Effector memory CD4-positive, alpha-beta T cell (primary cell): Measurements from ENCODE around the gene PSMC2.

Experiments
- DNase-seq, 3 donors: peaks; one replicate each; pipeline ENCODE4 v3.0.0-alpha.2; 2020
- H3K27ac ChIP-seq: 2 replicates; pipeline ENCODE4 v1.7.0; 2013; ENCODE audit warnings: mild to moderate bottlenecking, low read length, moderate library complexity; ENCODE audit not compliant: insufficient read depth, poor library complexity, severe bottlenecking
- H3K27me3 ChIP-seq: replicated peaks from 2 replicates; pipeline ENCODE4 v1.7.0; 2013; ENCODE audit warnings: mild to moderate bottlenecking, low read length; ENCODE audit not compliant: insufficient read depth, control insufficient read depth, poor library complexity, severe bottlenecking
- H3K36me3 ChIP-seq: 2 replicates; pipeline ENCODE4 v1.7.0; 2013; ENCODE audit warnings: mild to moderate bottlenecking, low read length, moderate library complexity; ENCODE audit not compliant: control insufficient read depth, insufficient read depth
- H3K4me1 ChIP-seq: 2 replicates; pipeline ENCODE4 v1.7.0; 2013; ENCODE audit warnings: low read length, mild to moderate bottlenecking; ENCODE audit not compliant: control insufficient read depth, insufficient read depth, poor library complexity, severe bottlenecking
- H3K4me3 ChIP-seq: 2 replicates; pipeline ENCODE4 v1.7.0; 2013; ENCODE audit warnings: low read length, low read depth, mild to moderate bottlenecking; ENCODE audit not compliant: insufficient read depth, poor library complexity, severe bottlenecking
- H3K9me3 ChIP-seq: 2 replicates; pipeline ENCODE4 v1.7.0; 2013; ENCODE audit warnings: mild to moderate bottlenecking, low read length, moderate library complexity; ENCODE audit not compliant: control insufficient read depth

Gene PSMC2

GRCh38 chr7:103338864-103339263 lies 8.6 kb upstream of the PSMC2 start:
- Histone ChIP-seq H3K4me3 (no peak overlapping the region), H3K27ac (no peak overlapping the region), H3K9me3 (no peaks in the 10 kb centered on the region), H3K4me1 (peaks cover 9% of the 10 kb centered on the region), H3K27me3 (no peaks in the 10 kb centered on the region), H3K36me3 (peaks cover 36% of the 10 kb centered on the region)
- no peak for DNase-seq

GRCh38 chr7:103341466-103341865 lies 6.0 kb upstream of the PSMC2 start:
- peaks cover 33% of the 10 kb centered on the region for H3K36me3 ChIP-seq
- no peaks in the 10 kb centered on the region for H3K27me3 ChIP-seq
- H3K4me1 ChIP-seq = peaks cover 13% of the 10 kb centered on the region
- no peak for DNase-seq
- no peak overlapping the region for H3K27ac ChIP-seq
- no peak overlapping the region for H3K4me3 ChIP-seq
- H3K9me3 ChIP-seq = no peaks in the 10 kb centered on the region

- Histone ChIP-seq H3K27ac (no peak overlapping the region), H3K4me3 (peak overlapping the region; percentile 99), H3K36me3 (peaks cover 17% of the 10 kb centered on the region), H3K27me3 (no peaks in the 10 kb centered on the region), H3K9me3 (no peaks in the 10 kb centered on the region), H3K4me1 (peaks cover 19% of the 10 kb centered on the region)
- DNase-seq = no peak
Observed at GRCh38 chr7:103343332-103343731, 4.1 kb upstream of the PSMC2 start.

DNA sequence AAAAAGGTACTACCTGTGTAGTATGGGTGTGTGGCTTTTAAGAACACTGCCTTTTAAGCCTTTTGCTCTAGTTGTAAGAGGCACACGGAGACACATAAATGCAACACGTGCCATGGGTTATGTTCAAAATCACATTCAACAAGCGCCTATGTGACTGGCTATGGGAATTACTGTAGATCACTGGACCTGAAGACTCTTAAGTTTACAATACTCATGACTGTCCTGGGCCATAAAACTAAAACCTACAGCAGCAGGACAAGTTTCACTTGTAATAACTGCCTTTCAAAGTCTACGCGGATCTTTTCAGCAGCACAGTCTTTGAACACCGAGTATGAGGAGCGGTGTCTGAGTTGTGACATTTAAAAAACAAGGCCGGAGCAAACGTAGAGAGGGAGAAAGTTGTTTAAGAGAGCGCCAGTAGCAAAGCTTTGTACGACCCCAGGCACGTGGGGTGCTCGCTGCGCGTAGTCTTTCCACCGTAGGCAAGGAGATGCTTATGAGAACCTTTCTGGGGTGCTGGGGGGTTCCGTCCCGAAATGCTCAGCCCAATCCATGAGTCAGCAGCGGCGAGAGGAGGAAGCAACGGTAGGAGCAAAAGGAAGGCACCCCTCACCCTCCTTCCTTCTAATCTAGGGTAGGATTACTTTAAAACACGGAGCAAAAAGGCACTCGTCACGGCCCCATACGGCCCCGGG lies 3.5 kb upstream of the PSMC2 start:
- Histone ChIP-seq H3K27ac (peak overlapping the region; percentile 90), H3K9me3 (no peaks in the 10 kb centered on the region), H3K36me3 (peaks cover 17% of the 10 kb centered on the region), H3K27me3 (no peaks in the 10 kb centered on the region), H3K4me3 (peak overlapping the region; percentile 99), H3K4me1 (peaks cover 19% of the 10 kb centered on the region)
- DNase-seq = peak; percentile 9 to 13 (median 10)

GRCh38 chr7:103344453-103345149 lies 2.8 kb upstream of the PSMC2 start, which contains the start of gene DNAJC2:
Gene DNAJC2 (minus strand): TSS chr7:103344767. CDS start chr7:103344622, 145 bp downstream.
- H3K36me3 ChIP-seq = peaks cover 17% of the 10 kb centered on the region
- peak within 1 kb of the TSS; percentile 90 for H3K27ac ChIP-seq
- H3K9me3 ChIP-seq = no peaks in the 10 kb centered on the region
- peak within 1 kb of the TSS; percentile 99 for H3K4me3 ChIP-seq
- peaks cover 19% of the 10 kb centered on the region for H3K4me1 ChIP-seq
- H3K27me3 ChIP-seq = no peaks in the 10 kb centered on the region
- peak; percentile 75 to 80 (median 77) for DNase-seq

DNA sequence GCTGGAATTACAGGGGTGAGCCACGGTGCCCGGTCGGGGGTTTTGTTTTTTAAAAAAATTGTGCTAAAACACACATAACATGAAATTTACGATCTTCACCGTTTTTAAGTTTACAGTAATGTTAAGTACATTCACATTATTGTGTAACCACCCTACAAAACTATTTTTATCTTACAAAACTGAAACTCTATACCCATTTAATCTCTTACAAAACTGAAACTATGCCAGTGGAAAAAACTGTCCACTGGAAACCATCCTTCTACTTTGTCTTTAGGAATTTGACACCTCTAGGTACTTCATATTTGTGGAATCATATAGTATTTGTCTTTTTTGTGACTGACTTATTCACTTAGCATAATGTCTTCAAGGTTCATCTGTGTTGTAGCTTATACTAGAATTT lies 1.0 kb upstream of the PSMC2 start:
- Histone ChIP-seq H3K4me1 (peaks cover 23% of the 10 kb centered on the region), H3K27me3 (no peaks in the 10 kb centered on the region), H3K9me3 (no peaks in the 10 kb centered on the region), H3K27ac (no peak overlapping the region), H3K36me3 (peaks cover 3% of the 10 kb centered on the region), H3K4me3 (no peak overlapping the region)
- no peak for DNase-seq

DNA sequence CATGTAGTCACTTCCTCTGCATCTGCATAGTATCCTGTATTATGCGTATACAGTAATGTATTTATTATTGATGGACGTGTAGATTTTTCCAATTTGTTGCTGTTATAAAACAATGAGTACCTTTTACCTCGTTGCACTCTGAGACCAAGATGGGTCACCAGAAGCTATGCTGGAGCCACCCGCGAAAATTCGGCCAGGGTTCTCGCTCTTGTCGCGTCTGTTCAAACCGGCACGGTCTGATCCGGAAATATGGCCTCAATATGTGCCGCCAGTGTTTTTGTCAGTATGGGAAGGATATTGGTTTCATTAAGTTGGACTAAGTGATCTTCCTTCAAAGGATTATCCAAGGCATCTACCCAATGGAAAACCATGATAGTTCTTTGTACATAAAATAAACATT lies 1.0 kb downstream of the PSMC2 start:
- peak overlapping the region; percentile 80 for H3K4me3 ChIP-seq
- H3K4me1 ChIP-seq = peaks cover 17% of the 10 kb centered on the region
- DNase-seq = no peak
- no peaks in the 10 kb centered on the region for H3K27me3 ChIP-seq
- peak overlapping the region; percentile 78 for H3K27ac ChIP-seq
- no peaks in the 10 kb centered on the region for H3K9me3 ChIP-seq
- no peaks in the 10 kb centered on the region for H3K36me3 ChIP-seq

DNA sequence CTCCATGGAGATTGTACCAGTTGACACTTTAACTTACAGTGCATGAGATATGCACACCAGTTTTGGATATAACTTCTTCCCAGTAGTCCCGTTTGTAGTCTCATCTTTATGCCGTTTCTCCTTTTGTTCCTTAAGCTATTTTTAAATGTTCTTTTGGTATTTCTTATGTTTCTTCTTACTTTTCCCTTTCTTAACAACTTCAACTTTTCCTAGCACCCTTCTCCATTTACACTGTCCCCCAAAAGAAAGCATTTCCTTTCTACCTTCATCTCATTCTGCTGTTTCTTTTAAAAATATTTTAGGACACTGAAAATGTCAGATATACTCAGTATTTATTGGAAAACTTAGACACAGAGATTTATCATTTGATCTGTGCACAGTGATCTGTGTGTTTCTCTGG lies 1.5 kb downstream of the PSMC2 start:
- no peak overlapping the region for H3K27ac ChIP-seq
- DNase-seq = no peak
- peak overlapping the region; percentile 80 for H3K4me3 ChIP-seq

DNA sequence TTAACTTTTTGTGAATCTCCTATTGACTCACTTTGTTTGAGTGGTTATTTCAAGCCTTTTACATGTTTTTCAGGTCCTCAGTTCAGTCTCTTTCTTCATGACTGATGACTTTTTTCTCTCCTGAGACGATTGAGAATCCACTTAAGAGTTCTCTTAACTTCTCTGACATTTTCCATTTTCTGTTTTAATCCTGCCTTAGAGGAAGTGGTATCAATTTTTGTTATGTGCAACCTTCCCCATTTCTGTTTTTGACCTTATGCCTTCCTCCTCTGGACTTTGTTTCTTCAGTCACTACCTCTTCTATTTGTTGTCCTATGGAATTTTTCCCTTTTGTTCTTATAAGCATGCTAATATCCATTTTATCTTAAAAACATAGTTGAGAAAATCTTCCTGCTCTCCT lies 2.4 kb downstream of the PSMC2 start:
- Histone ChIP-seq H3K36me3 (peaks cover 2% of the 10 kb centered on the region), H3K4me1 (peaks cover 14% of the 10 kb centered on the region), H3K27ac (no peak overlapping the region), H3K4me3 (peak overlapping the region; percentile 80), H3K9me3 (no peaks in the 10 kb centered on the region), H3K27me3 (no peaks in the 10 kb centered on the region)
- no peak for DNase-seq

More for the DNA sequence above, 1.5 kb downstream of the PSMC2 start:
- H3K36me3 ChIP-seq = no peaks in the 10 kb centered on the region
- no peaks in the 10 kb centered on the region for H3K27me3 ChIP-seq
- H3K9me3 ChIP-seq = no peaks in the 10 kb centered on the region
- peaks cover 14% of the 10 kb centered on the region for H3K4me1 ChIP-seq

DNA sequence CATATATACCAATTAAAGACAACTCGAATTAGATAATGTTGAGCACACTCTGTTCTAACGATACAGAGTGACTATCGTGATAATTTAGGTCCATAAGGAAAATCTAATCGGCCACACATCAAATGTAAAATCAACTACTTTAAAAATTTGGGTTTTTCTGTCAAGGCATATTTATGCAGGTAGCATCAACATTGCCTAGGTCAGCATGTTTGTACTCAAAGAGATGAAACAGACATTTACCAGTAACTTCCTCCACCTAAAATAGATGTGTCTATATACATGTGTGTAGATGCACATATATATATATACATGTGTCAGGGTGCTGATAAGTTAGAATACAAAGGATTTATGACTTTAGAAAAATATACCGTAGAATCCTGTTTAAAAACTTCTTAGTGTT lies 22.0 kb downstream of the PSMC2 start:
- no peaks in the 10 kb centered on the region for H3K4me1 ChIP-seq
- H3K27me3 ChIP-seq = no peaks in the 10 kb centered on the region
- peaks cover 49% of the 10 kb centered on the region for H3K36me3 ChIP-seq
- no peak for DNase-seq
- H3K27ac ChIP-seq = no peak overlapping the region
- no peaks in the 10 kb centered on the region for H3K9me3 ChIP-seq
- no peak overlapping the region for H3K4me3 ChIP-seq
